SU-DHL-6 (cell line): Measurements from ENCODE around the gene MDM1.

Source experiments
- H2AFZ ChIP-seq: fragments of 200-600 bp; sonication (generic); 2 replicates; pipeline ENCODE4 v1.6.1; 2014; ENCODE audit warnings: low read depth, mild to moderate bottlenecking, moderate library complexity, mixed read lengths, antibody characterized with exemption, low read length; ENCODE audit not compliant: severe bottlenecking
- H3F3A ChIP-seq: fragments of 200-600 bp; shearing (Covaris generic); 2 replicates; pipeline ENCODE4 v1.6.0; 2016; ENCODE audit warnings: antibody characterized with exemption, mild to moderate bottlenecking; ENCODE audit not compliant: insufficient read depth
- H3K27ac ChIP-seq: fragments of 200-600 bp; sonication (generic); 2 replicates; pipeline ENCODE4 v1.5.1; 2016; ENCODE audit warnings: low read depth, mild to moderate bottlenecking, low read length, moderate library complexity, mixed read lengths
- H3K27me3 ChIP-seq: fragments of 200-600 bp; sonication (generic), shearing (Covaris generic); 2 replicates; pipeline ENCODE4 v1.6.0; 2014; ENCODE audit warnings: mild to moderate bottlenecking, low read length
- H3K36me3 ChIP-seq: fragments of 200-600 bp; sonication (generic); 2 replicates; pipeline ENCODE4 v1.6.1; 2014; ENCODE audit warnings: mild to moderate bottlenecking, low read length, mixed read lengths
- H3K4me2 ChIP-seq: fragments of 300-600, 200-600 bp; shearing (Covaris generic), sonication (generic); 2 replicates; pipeline ENCODE4 v1.6.0; 2014; ENCODE audit warnings: low read length, low read depth, mild to moderate bottlenecking; ENCODE audit not compliant: poor library complexity, severe bottlenecking
- H3K4me3 ChIP-seq: fragments of 200-600 bp; sonication (generic); 2 replicates; pipeline ENCODE4 v1.5.1; 2014; ENCODE audit warnings: antibody characterized with exemption, low read length, mild to moderate bottlenecking, mixed read lengths; ENCODE audit not compliant: insufficient read depth, poor library complexity, severe bottlenecking
- H3K79me2 ChIP-seq: fragments of 200-600 bp; sonication (generic); 2 replicates; pipeline ENCODE4 v1.6.1; 2014; ENCODE audit warnings: mild to moderate bottlenecking, low read length, moderate library complexity; ENCODE audit not compliant: insufficient read depth
- H3K9ac ChIP-seq: fragments of 200-600 bp; sonication (generic); 2 replicates; pipeline ENCODE4 v1.7.0; 2014; ENCODE audit warnings: mild to moderate bottlenecking, low read length
- H3K9me2 ChIP-seq: fragments of 200-600 bp; sonication (generic); replicated peaks from 2 replicates; pipeline ENCODE4 v1.6.1; 2014; ENCODE audit warnings: low read length; ENCODE audit not compliant: insufficient read depth
- H3K9me3 ChIP-seq: fragments of 200-600 bp; sonication (generic); 2 replicates; pipeline ENCODE4 v1.6.1; 2014; ENCODE audit warnings: low read length, mixed read lengths; ENCODE audit not compliant: insufficient read depth
- H4K20me1 ChIP-seq: fragments of 200-600 bp; sonication (generic); 2 replicates; pipeline ENCODE4 v1.6.1; 2014; ENCODE audit warnings: low read depth, mild to moderate bottlenecking, antibody characterized with exemption, low read length, moderate library complexity, mixed read lengths
- EZH2phosphoT487 ChIP-seq: fragments of 200-600 bp; sonication (generic), shearing (Covaris generic); conservative IDR thresholded peaks from 2 replicates; pipeline ENCODE4 v1.6.1; 2018; ENCODE audit warnings: mild to moderate bottlenecking, antibody characterized with exemption, low read length, moderate library complexity, mixed read lengths
- TF ChIP-seq, protein P1 (sequence below): fragments of 200-600 bp; sonication (generic); IDR thresholded peaks from one replicate; pipeline ENCODE4 v1.5.1; 2017; ENCODE audit warnings: antibody characterized with exemption, mild to moderate bottlenecking, low read length, moderate library complexity; ENCODE audit not compliant: insufficient read depth, poor library complexity, severe bottlenecking

MDM1 gene

GRCh38 chr12:68350753-68351152 is 18.6 kb upstream of the MDM1 start:
- Histone ChIP-seq H3K9me3 (no peaks in the 10 kb centered on the region), H4K20me1 (no peaks in the 10 kb centered on the region), H3K79me2 (no peaks in the 10 kb centered on the region), H3F3A (no peaks in the 10 kb centered on the region), H3K4me2 (no peak overlapping the region), H3K4me3 (no peak overlapping the region), H3K27ac (no peak overlapping the region), H3K27me3 (no peaks in the 10 kb centered on the region), H3K36me3 (no peaks in the 10 kb centered on the region), H2AFZ (no peak overlapping the region), H3K9me2 (no peaks in the 10 kb centered on the region), H3K9ac (no peak overlapping the region)
- TF ChIP-seq EZH2phosphoT487 = no peak
- TF ChIP-seq, protein P1, sequence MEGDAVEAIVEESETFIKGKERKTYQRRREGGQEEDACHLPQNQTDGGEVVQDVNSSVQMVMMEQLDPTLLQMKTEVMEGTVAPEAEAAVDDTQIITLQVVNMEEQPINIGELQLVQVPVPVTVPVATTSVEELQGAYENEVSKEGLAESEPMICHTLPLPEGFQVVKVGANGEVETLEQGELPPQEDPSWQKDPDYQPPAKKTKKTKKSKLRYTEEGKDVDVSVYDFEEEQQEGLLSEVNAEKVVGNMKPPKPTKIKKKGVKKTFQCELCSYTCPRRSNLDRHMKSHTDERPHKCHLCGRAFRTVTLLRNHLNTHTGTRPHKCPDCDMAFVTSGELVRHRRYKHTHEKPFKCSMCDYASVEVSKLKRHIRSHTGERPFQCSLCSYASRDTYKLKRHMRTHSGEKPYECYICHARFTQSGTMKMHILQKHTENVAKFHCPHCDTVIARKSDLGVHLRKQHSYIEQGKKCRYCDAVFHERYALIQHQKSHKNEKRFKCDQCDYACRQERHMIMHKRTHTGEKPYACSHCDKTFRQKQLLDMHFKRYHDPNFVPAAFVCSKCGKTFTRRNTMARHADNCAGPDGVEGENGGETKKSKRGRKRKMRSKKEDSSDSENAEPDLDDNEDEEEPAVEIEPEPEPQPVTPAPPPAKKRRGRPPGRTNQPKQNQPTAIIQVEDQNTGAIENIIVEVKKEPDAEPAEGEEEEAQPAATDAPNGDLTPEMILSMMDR = no peak

- Histone ChIP-seq H3K4me2 (no peak overlapping the region), H3K27me3 (no peaks in the 10 kb centered on the region), H3K79me2 (no peaks in the 10 kb centered on the region), H3F3A (no peaks in the 10 kb centered on the region), H3K9ac (no peak overlapping the region), H2AFZ (no peak overlapping the region), H3K4me3 (no peak overlapping the region), H3K9me2 (no peaks in the 10 kb centered on the region), H3K9me3 (no peaks in the 10 kb centered on the region), H4K20me1 (no peaks in the 10 kb centered on the region), H3K27ac (no peak overlapping the region), H3K36me3 (no peaks in the 10 kb centered on the region)
- TF ChIP-seq, protein P1 = no peak
- no peak for TF ChIP-seq EZH2phosphoT487
Observed at GRCh38 chr12:68349921-68350606, 17.9 kb upstream of the MDM1 start.

- no peaks in the 10 kb centered on the region for H4K20me1 ChIP-seq
- no peaks in the 10 kb centered on the region for H3K9me3 ChIP-seq
- H3K27ac ChIP-seq = no peak overlapping the region
- no peaks in the 10 kb centered on the region for H3K79me2 ChIP-seq
- H3F3A ChIP-seq = no peaks in the 10 kb centered on the region
- no peaks in the 10 kb centered on the region for H3K27me3 ChIP-seq
- no peaks in the 10 kb centered on the region for H3K36me3 ChIP-seq
- no peaks in the 10 kb centered on the region for H3K9me2 ChIP-seq
- H3K4me2 ChIP-seq = no peak overlapping the region
- TF ChIP-seq, protein P1 = no peak
- TF ChIP-seq EZH2phosphoT487 = no peak
- H3K9ac ChIP-seq = no peak overlapping the region
- H3K4me3 ChIP-seq = no peak overlapping the region
- no peak overlapping the region for H2AFZ ChIP-seq
Observed at GRCh38 chr12:68349220-68349621, 17.1 kb upstream of the MDM1 start.
